Endodermal cell (in vitro differentiated cells): ENCODE measurements around the gene PPFIA4. TPM values are rescaled to one million over a fixed set of nuclear protein-coding genes. Genes with fewer than 3 reads are reported as not detected.
A peak's percentile ranks its signal among the peaks of the same experiment; 100 is the strongest.

ENCODE experiments used
- DNase-seq: peaks from one replicate; pipeline ENCODE4 v3.0.0-alpha.2; 2017
- H3K27ac ChIP-seq: 2 replicates; pipeline ENCODE4 v1.5.1; 2013; ENCODE audit warnings: mild to moderate bottlenecking, low read depth, low read length, moderate library complexity
- H3K27me3 ChIP-seq: 2 replicates; pipeline ENCODE4 v1.6.1; 2013; ENCODE audit warnings: mild to moderate bottlenecking, low read length, moderate library complexity; ENCODE audit not compliant: insufficient read depth, control insufficient read depth, poor library complexity, severe bottlenecking
- H3K36me3 ChIP-seq: 2 replicates; pipeline ENCODE4 v1.7.0; 2013; ENCODE audit warnings: mild to moderate bottlenecking, low read length, moderate library complexity; ENCODE audit not compliant: control insufficient read depth, insufficient read depth
- H3K4me1 ChIP-seq: one replicate; pipeline ENCODE4 v1.7.0; 2013; ENCODE audit warnings: low read length; ENCODE audit not compliant: control insufficient read depth, insufficient read depth
- H3K4me3 ChIP-seq: 2 replicates; pipeline ENCODE4 v1.5.1; 2013; ENCODE audit warnings: mild to moderate bottlenecking, low read length, moderate library complexity
- H3K9ac ChIP-seq: 2 replicates; pipeline ENCODE4 v1.6.1; 2013; ENCODE audit warnings: mild to moderate bottlenecking, low read length, moderate library complexity; ENCODE audit not compliant: poor library complexity, severe bottlenecking; ENCODE audit errors: extremely low read depth
- H3K9me3 ChIP-seq: 2 replicates; pipeline ENCODE4 v1.6.1; 2013; ENCODE audit warnings: mild to moderate bottlenecking, low read length, moderate library complexity; ENCODE audit not compliant: control insufficient read depth
- H3K27ac Mint-ChIP-seq: 2 replicates; pipeline ENCODE4 v1.8.0; 2020; ENCODE audit warnings: mixed read lengths
- H3K27me3 Mint-ChIP-seq: 2 replicates; pipeline ENCODE4 v1.8.0; 2021; ENCODE audit warnings: mild to moderate bottlenecking, mixed read lengths; ENCODE audit not compliant: insufficient read depth
- H3K36me3 Mint-ChIP-seq: 2 replicates; pipeline ENCODE4 v1.8.0; 2020; ENCODE audit warnings: low read depth, mixed read lengths
- H3K4me1 Mint-ChIP-seq: 2 replicates; pipeline ENCODE4 v1.8.0; 2020; ENCODE audit warnings: mixed read lengths
- H3K4me3 Mint-ChIP-seq: 2 replicates; pipeline ENCODE4 v1.8.0; 2020; ENCODE audit warnings: mild to moderate bottlenecking, moderate library complexity, mixed read lengths
- H3K9me3 Mint-ChIP-seq: 2 replicates; pipeline ENCODE4 v1.8.0; 2020; ENCODE audit warnings: mild to moderate bottlenecking, mixed read lengths
- CTCF ChIP-seq: fragments of 200-600 bp; sonication (generic); conservative IDR thresholded peaks from 2 replicates; pipeline ENCODE4 v1.5.0; 2021; ENCODE audit warnings: antibody characterized with exemption, mild to moderate bottlenecking
- WGBS, 2 experiments: methylation state at CpG; one replicate each; pipeline versions ENCODE4 v1.1.5 to v1.1.7; 2013; ENCODE audit warnings: missing lambda C conversion rate in 2 of 2, mixed read lengths in 1 of 2; ENCODE audit not compliant: insufficient coverage in 1 of 2, insufficient read length in 1 of 2; 5-methylcytosine and 5-hydroxymethylcytosine counted together
- total RNA-seq, 2 donors: library from RNA; stranded (reverse); fragmentation: NEBNext Ultra II Directional in 1 of 2; extraction: Animal tissue kit (Norgen Biotek cat#: 25700) in 1 of 2; gene quantifications; 2 replicates in 1 of 2; 3 replicates in 1 of 2; pipeline ENCODE4 v1.2.1, GENCODE V29; 2021

Gene PPFIA4
- total RNA-seq, 2 donors from 2014 or later = 8.4 to 12.1 TPM

- DNase-seq = no peak
- Mint-ChIP-seq H3K9me3 (no peaks in the 10 kb centered on the region), H3K4me1 (peaks cover 21% of the 10 kb centered on the region), H3K27ac (no peak overlapping the region), H3K36me3 (no peaks in the 10 kb centered on the region), H3K4me3 (no peak overlapping the region), H3K27me3 (peaks cover 2% of the 10 kb centered on the region)
- WGBS, 2 experiments = 92 to 94% methylated on average over 15 of the region's 15 CpGs
- H3K36me3 ChIP-seq = no peaks in the 10 kb centered on the region
- no peak for TF ChIP-seq CTCF
- peaks cover 12% of the 10 kb centered on the region for H3K4me1 ChIP-seq
- no peak overlapping the region for H3K9ac ChIP-seq
- no peak overlapping the region for H3K4me3 ChIP-seq
- H3K27me3 ChIP-seq = no peaks in the 10 kb centered on the region
- H3K9me3 ChIP-seq = no peaks in the 10 kb centered on the region
- no peak overlapping the region for H3K27ac ChIP-seq
Observed at GRCh38 chr1:203046984-203047630, 20.8 kb downstream of the PPFIA4 start.

DNA sequence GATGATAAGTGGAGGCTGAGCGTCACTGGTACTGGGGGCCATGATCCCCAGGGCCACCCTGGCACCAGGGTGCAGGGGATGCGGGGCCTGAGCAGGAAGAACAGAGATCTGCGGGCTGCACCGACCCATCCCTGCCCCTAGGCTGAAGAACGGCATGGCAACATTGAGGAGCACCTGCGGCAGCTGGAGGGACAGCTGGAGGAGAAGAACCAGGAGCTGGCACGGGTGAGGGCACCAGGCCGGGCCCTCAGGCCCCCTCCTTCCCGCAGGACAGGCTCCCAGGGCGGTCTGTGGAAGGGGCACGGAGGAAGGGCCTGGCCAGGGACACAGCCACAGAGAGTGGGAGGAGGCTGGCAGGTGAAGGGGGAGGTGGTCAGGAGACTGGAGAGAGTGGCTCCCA, 21.8 kb downstream of the PPFIA4 start:
- Histone ChIP-seq H3K9me3 (no peaks in the 10 kb centered on the region), H3K36me3 (no peaks in the 10 kb centered on the region), H3K4me3 (no peak overlapping the region), H3K9ac (no peak overlapping the region), H3K27me3 (no peaks in the 10 kb centered on the region), H3K27ac (no peak overlapping the region), H3K4me1 (peaks cover 9% of the 10 kb centered on the region)
- H3K27me3 Mint-ChIP-seq = peaks cover 2% of the 10 kb centered on the region
- 93 to 97% methylated on average over 11 of the region's 11 CpGs for WGBS, 2 experiments
- no peak for DNase-seq
- no peak overlapping the region for H3K4me3 Mint-ChIP-seq
- H3K27ac Mint-ChIP-seq = no peak overlapping the region
- no peaks in the 10 kb centered on the region for H3K36me3 Mint-ChIP-seq
- no peaks in the 10 kb centered on the region for H3K9me3 Mint-ChIP-seq
- peak; percentile 34 for TF ChIP-seq CTCF
- peaks cover 22% of the 10 kb centered on the region for H3K4me1 Mint-ChIP-seq

DNA sequence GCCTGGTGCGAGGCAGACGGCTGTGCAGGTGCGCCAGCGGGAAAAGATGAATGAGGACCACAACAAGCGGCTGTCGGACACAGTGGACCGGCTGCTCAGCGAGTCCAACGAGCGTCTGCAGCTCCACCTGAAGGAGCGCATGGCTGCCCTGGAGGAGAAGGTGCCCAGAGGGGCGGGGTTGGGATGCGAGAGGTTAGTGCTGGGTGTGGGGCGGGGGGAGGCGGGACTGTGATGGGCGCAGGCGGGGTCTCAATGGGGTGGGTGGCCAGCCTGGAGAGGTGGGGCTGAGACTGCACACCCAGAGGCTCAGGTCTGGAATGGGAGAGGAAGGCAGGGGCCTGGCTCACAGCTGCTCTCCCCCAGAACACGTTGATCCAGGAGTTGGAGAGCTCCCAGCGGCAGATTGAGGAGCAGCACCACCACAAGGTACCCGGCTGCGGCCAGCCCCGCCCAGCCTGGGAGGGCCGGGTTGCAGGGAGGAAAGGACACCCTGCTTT, 22.3 kb downstream of the PPFIA4 start:
- Mint-ChIP-seq H3K9me3 (no peaks in the 10 kb centered on the region), H3K27ac (no peak overlapping the region), H3K27me3 (peaks cover 2% of the 10 kb centered on the region), H3K4me3 (no peak overlapping the region), H3K36me3 (no peaks in the 10 kb centered on the region), H3K4me1 (peaks cover 22% of the 10 kb centered on the region)
- H3K27ac ChIP-seq = no peak overlapping the region
- H3K4me1 ChIP-seq = peaks cover 9% of the 10 kb centered on the region
- H3K36me3 ChIP-seq = no peaks in the 10 kb centered on the region
- 74 to 78% methylated on average over 12 to 22 of the region's 23 CpGs for WGBS, 2 experiments
- no peak overlapping the region for H3K4me3 ChIP-seq
- no peaks in the 10 kb centered on the region for H3K9me3 ChIP-seq
- no peaks in the 10 kb centered on the region for H3K27me3 ChIP-seq
- peak; percentile 50 for TF ChIP-seq CTCF
- no peak overlapping the region for H3K9ac ChIP-seq
- DNase-seq = peak; percentile 92
